Medulla oblongata (tissue), 1 donor: Measurements from ENCODE around the gene GBX2.

ENCODE experiments used
- DNase-seq: peaks from one replicate; pipeline ENCODE4 v3.0.0-alpha.2; 2015; ENCODE audit errors: extremely low spot score

Gene GBX2

GRCh38 chr2:236117861-236118269 lies 50.3 kb downstream of the GBX2 start:
- DNase-seq: no peak

GRCh38 chr2:236117401-236117800 lies 50.8 kb downstream of the GBX2 start:
- no peak for DNase-seq
